NCI-H1105 treated with DMSO at 0.1 percent for 48 hours (cell line): ENCODE results near the gene CAMKK1.

Experiments
- DNase-seq: peaks from one replicate; lab custom pipeline; 2025; lab: John Stamatoyannopoulos, UW

CAMKK1 gene

GRCh38 chr17:3896968-3897235 lies 4.0 kb upstream of the CAMKK1 start:
- DNase-seq, result no peak

GRCh38 chr17:3896108-3896967 lies 3.5 kb upstream of the CAMKK1 start:
- DNase-seq, result no peak

GRCh38 chr17:3895354-3895753 lies 2.5 kb upstream of the CAMKK1 start:
- DNase-seq, result no peak

GRCh38 chr17:3894911-3895343 lies 2.1 kb upstream of the CAMKK1 start:
- DNase-seq, result no peak

GRCh38 chr17:3894188-3894587 lies 1.3 kb upstream of the CAMKK1 start:
- DNase-seq, result no peak

- DNase-seq, result no peak
These were observed 865 bp upstream of the CAMKK1 start for GRCh38 chr17:3893720-3894116.

- DNase-seq, result peak; percentile 19
These were observed 506 bp downstream of the CAMKK1 start for GRCh38 chr17:3892095-3892998.

- DNase-seq, result no peak
These were observed 1.2 kb downstream of the CAMKK1 start for GRCh38 chr17:3891626-3892094.

- no peak for DNase-seq
These were observed 2.0 kb downstream of the CAMKK1 start for GRCh38 chr17:3890878-3891219.

GRCh38 chr17:3890082-3890877 lies 2.6 kb downstream of the CAMKK1 start:
- no peak for DNase-seq

- DNase-seq, result no peak
These were observed 3.4 kb downstream of the CAMKK1 start for GRCh38 chr17:3889325-3890012.

GRCh38 chr17:3888343-3889171 lies 4.3 kb downstream of the CAMKK1 start:
- no peak for DNase-seq

GRCh38 chr17:3887804-3888203 lies 5.0 kb downstream of the CAMKK1 start:
- no peak for DNase-seq

- no peak for DNase-seq
These were observed 5.5 kb downstream of the CAMKK1 start for GRCh38 chr17:3887394-3887793.

- DNase-seq, result no peak
These were observed 6.1 kb downstream of the CAMKK1 start for GRCh38 chr17:3886776-3887175.

- no peak for DNase-seq
These were observed 6.9 kb downstream of the CAMKK1 start for GRCh38 chr17:3885970-3886369.

GRCh38 chr17:3885271-3885670 lies 7.6 kb downstream of the CAMKK1 start:
- DNase-seq, result no peak

- no peak for DNase-seq
These were observed 8.7 kb downstream of the CAMKK1 start for GRCh38 chr17:3884188-3884587.

- no peak for DNase-seq
These were observed 10.6 kb downstream of the CAMKK1 start for GRCh38 chr17:3882276-3882675.

- DNase-seq, result no peak
These were observed 11.9 kb downstream of the CAMKK1 start for GRCh38 chr17:3880983-3881382.
